ENCODE results near the gene GYG2. TPM values are rescaled to one million over a fixed set of nuclear protein-coding genes. Genes with fewer than 3 reads are reported as not detected.
"Not testable (repeated sequence)": the region's sequence is repeated elsewhere in the genome, so short reads cannot be mapped to it uniquely, and the experiment has no call there.

The GYG2 gene
- 13.2 TPM for polyA plus RNA-seq
- long read RNA-seq, donor 1: 0 reads
- long read RNA-seq, donor 2, partial matches to known transcripts: 0 of 1 reads
- long read RNA-seq, donor 2, other reads (novel, unspliced or antisense): 0 of 1 reads
- long read RNA-seq, donor 3, partial matches to known transcripts: 0 of 1 reads
- long read RNA-seq, donor 3, other reads (novel, unspliced or antisense): 0 of 1 reads
- long read RNA-seq, donor 4: 0 reads
- long read RNA-seq, donor 5: 0 reads
- long read RNA-seq, donor 6, partial matches to known transcripts: 0 of 1 reads
- long read RNA-seq, donor 6, other reads (novel, unspliced or antisense): 0 of 1 reads
- long read RNA-seq, donor 7: 0 reads
- long read RNA-seq, donor 8, partial matches to known transcripts: 5 of 6 reads
- long read RNA-seq, donor 8, other reads (novel, unspliced or antisense): 0 of 6 reads
- long read RNA-seq, donor 9: 0 reads
- long read RNA-seq, donor 10: 0 reads
- long read RNA-seq, donor 11, partial matches to known transcripts: 0 of 2 reads
- long read RNA-seq, donor 11, other reads (novel, unspliced or antisense): 0 of 2 reads

DNA sequence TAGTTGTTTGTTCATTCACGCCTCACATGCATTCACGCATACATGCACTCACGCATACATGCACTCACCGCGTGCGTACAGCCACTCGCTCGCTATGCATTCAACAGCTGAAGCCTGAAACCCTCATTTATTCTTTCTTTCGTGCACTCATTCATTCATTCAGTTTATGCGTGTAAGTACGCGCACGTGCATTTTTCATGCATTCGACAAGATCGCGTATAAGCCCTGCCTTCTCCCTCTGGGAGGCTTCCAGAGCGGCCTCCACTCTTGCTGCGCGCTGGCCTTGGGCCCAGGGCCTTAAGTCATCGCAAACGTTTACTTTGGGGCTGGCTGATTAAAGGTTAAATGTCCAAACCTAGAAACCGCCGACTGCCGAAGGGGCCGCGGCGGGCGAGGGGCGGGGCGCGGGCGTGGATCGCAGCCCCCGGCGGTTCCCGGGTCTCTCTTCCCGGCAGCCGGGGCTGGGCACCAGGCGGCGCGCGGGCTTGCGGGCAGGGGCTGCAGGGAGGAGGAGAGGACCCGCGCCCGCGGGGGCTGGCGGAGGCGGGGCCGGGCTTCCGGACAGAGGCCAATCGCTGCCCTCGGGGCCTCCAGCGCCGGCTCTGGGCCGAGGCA is at the start of gene GYG2:
TSS of gene GYG2 (plus strand) at position 587 of the 615 bp plus-strand sequence. CDS start 1,259 bp downstream, outside the sequence.
- DNase-seq: peak in 1 of 2 donors; percentile 37

DNA sequence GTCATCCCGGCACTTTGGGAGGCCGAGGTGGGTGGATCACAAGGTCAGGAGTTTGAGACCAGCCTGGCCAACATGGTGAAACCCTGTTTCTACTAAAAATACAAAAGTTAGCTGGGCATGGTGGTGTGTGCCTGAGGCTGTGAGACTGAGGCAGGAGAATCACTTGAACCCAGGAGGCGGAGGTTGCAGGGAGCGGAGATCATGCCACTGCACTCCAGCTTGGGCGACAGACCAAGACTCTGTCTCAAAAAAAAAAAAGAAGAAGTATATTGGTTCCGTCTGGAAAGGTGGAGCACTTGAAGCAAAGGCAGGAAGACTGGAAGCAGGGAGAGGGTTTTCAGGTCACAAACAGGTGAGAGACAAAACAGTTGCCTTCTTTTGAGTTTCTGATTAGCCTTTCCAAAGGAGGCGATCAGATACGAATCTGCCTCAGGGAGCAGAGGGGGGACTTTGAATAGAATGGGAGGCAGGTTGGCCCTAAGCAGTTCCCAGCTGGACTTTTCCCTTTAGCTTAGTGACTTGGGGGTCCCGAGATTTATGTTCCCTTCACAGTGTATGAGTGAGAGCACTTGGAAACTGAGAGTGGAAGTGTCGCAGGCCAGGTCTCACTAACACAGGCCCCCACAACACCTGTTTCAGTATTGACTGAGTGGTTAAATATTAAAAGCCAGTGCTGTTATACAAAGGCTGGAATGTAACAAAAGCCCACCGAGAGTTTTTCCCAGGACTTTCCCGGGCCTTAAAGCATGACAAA is 48.1 kb upstream of the GYG2 start:
- H3K36me3 ChIP-seq (ENCODE audit: control insufficient read depth, insufficient read depth, low read length); H3K9me3 ChIP-seq (ENCODE audit: control insufficient read depth, low read depth, low read length); H3K27me3 ChIP-seq (ENCODE audit: control insufficient read depth, insufficient read depth, low read length); H3K4me3 ChIP-seq (ENCODE audit: low read length): not testable (repeated sequence)
- peak overlapping the region; percentile 71 for H3K27ac ChIP-seq (ENCODE audit: low read length)
- peaks cover 20% of the 10 kb centered on the region for H3K4me1 ChIP-seq (ENCODE audit: control insufficient read depth, insufficient read depth, low read length)
- WGBS (ENCODE audit: insufficient coverage, low lambda C conversion rate): 0% methylated on average over 1 of the region's 12 CpGs
- DNase-seq: peak in 1 of 2 donors; percentile 80

More for the DNA sequence above, at the start of gene GYG2:
- H3K4me1 ChIP-seq (ENCODE audit: control insufficient read depth, insufficient read depth, low read length): no peaks in the 10 kb centered on the region
- no peak within 1 kb of the TSS for H3K27ac ChIP-seq (ENCODE audit: low read length)
- peak within 1 kb of the TSS; percentile 40 for H3K4me3 ChIP-seq (ENCODE audit: low read length)
- H3K36me3 ChIP-seq (ENCODE audit: control insufficient read depth, insufficient read depth, low read length): no peaks in the 10 kb centered on the region
- no peaks in the 10 kb centered on the region for H3K27me3 ChIP-seq (ENCODE audit: control insufficient read depth, insufficient read depth, low read length)
- no CpG with 5 or more reads among the region's 56 CpGs for WGBS (ENCODE audit: insufficient coverage, low lambda C conversion rate)
- H3K9me3 ChIP-seq (ENCODE audit: control insufficient read depth, low read depth, low read length): no peaks in the 10 kb centered on the region

- Histone ChIP-seq H3K27ac (ENCODE audit: low read length) (peak overlapping the region; percentile 71), H3K27me3 (ENCODE audit: control insufficient read depth, insufficient read depth, low read length) (no peaks in the 10 kb centered on the region), H3K4me1 (ENCODE audit: control insufficient read depth, insufficient read depth, low read length) (peaks cover 20% of the 10 kb centered on the region), H3K9me3 (ENCODE audit: control insufficient read depth, low read depth, low read length) (no peaks in the 10 kb centered on the region), H3K36me3 (ENCODE audit: control insufficient read depth, insufficient read depth, low read length) (no peaks in the 10 kb centered on the region), H3K4me3 (ENCODE audit: low read length) (no peak overlapping the region)
- no CpG with 5 or more reads among the region's 1 CpG for WGBS (ENCODE audit: insufficient coverage, low lambda C conversion rate)
- peak in 1 of 2 donors; percentile 76 for DNase-seq
Observed at GRCh38 chrX:2781226-2781571, 47.5 kb upstream of the GYG2 start.

- Histone ChIP-seq H3K4me3 (ENCODE audit: low read length) (peak overlapping the region; percentile 13), H3K9me3 (ENCODE audit: control insufficient read depth, low read depth, low read length) (no peaks in the 10 kb centered on the region), H3K27me3 (ENCODE audit: control insufficient read depth, insufficient read depth, low read length) (no peaks in the 10 kb centered on the region), H3K4me1 (ENCODE audit: control insufficient read depth, insufficient read depth, low read length) (peaks cover 20% of the 10 kb centered on the region), H3K27ac (ENCODE audit: low read length) (peak overlapping the region; percentile 71), H3K36me3 (ENCODE audit: control insufficient read depth, insufficient read depth, low read length) (no peaks in the 10 kb centered on the region)
- no CpG with 5 or more reads among the region's 6 CpGs for WGBS (ENCODE audit: insufficient coverage, low lambda C conversion rate)
- peak in 1 of 2 donors; percentile 35 for DNase-seq
Observed at GRCh38 chrX:2781698-2782097, 47.0 kb upstream of the GYG2 start.

DNA sequence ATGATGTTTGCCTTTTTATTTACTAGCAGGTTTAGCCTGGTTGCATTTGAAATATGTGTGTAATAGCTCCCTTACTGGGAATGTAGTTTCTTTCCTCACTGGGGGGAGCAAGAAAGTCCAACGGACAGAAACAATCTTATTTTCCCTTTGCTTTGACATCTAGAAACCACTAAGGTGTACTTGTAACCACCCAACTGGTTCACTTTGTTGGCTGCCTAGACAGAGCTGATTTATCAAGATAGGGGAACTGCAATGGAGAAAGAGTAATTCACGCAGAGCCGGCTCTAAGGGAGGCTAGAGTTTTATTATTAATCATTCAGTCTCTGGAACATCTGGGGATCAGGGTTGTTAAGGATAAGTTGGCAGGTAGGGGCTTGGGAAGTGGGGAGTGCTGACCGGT is 46.6 kb upstream of the GYG2 start:
- DNase-seq: peak in 1 of 2 donors; percentile 21
- Histone ChIP-seq H3K27me3 (ENCODE audit: control insufficient read depth, insufficient read depth, low read length) (no peaks in the 10 kb centered on the region), H3K4me3 (ENCODE audit: low read length) (no peak overlapping the region), H3K27ac (ENCODE audit: low read length) (peak overlapping the region; percentile 71), H3K36me3 (ENCODE audit: control insufficient read depth, insufficient read depth, low read length) (no peaks in the 10 kb centered on the region), H3K4me1 (ENCODE audit: control insufficient read depth, insufficient read depth, low read length) (peaks cover 20% of the 10 kb centered on the region), H3K9me3 (ENCODE audit: control insufficient read depth, low read depth, low read length) (no peaks in the 10 kb centered on the region)
- WGBS (ENCODE audit: insufficient coverage, low lambda C conversion rate): no CpG with 5 or more reads among the region's 4 CpGs

DNA sequence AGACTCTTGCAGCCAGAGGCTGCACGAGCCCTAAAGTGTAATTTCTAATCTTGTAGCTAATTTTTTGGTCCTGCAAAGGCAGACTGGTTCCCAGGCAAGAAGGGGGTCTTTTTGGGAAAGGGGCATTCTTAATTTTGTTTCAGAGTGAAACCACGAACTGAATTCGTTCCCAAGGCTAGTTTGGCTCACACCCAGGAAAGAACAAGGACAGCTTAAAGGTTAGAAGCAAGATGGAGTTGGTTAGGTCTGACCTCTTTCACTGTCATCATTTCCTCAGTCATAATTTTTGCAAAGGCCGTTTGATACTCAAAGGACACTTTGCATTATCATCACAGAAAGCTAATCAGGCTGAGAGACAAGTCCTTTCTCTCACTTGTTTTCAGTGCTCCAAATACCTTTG is 46.0 kb upstream of the GYG2 start:
- Histone ChIP-seq H3K4me1 (ENCODE audit: control insufficient read depth, insufficient read depth, low read length) (peaks cover 20% of the 10 kb centered on the region), H3K36me3 (ENCODE audit: control insufficient read depth, insufficient read depth, low read length) (no peaks in the 10 kb centered on the region), H3K27me3 (ENCODE audit: control insufficient read depth, insufficient read depth, low read length) (no peaks in the 10 kb centered on the region), H3K27ac (ENCODE audit: low read length) (no peak overlapping the region), H3K4me3 (ENCODE audit: low read length) (no peak overlapping the region), H3K9me3 (ENCODE audit: control insufficient read depth, low read depth, low read length) (no peaks in the 10 kb centered on the region)
- no peak for DNase-seq
- no CpG with 5 or more reads among the region's 4 CpGs for WGBS (ENCODE audit: insufficient coverage, low lambda C conversion rate)

DNA sequence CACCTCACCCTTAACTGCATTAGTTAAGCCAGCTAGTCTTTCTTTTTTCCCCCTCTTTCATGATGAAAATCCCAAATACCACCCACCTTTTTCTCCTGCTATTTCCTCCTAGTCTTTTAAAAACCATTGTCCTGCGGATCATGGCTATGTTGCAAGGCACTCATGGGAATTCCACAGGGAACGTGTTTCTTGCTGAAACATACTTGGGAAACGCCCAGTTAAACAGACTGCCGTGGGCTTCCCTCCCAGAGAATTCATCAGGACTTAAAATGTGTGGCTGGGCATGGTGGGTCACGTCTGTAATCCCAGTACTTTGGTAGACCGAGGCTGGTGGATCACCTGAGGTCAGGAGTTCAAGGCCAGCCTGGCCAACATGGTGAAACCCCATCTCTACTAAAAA is 44.7 kb upstream of the GYG2 start:
- no peak for DNase-seq
- Histone ChIP-seq H3K4me1 (ENCODE audit: control insufficient read depth, insufficient read depth, low read length) (peaks cover 20% of the 10 kb centered on the region), H3K27ac (ENCODE audit: low read length) (no peak overlapping the region), H3K27me3 (ENCODE audit: control insufficient read depth, insufficient read depth, low read length) (no peaks in the 10 kb centered on the region), H3K4me3 (ENCODE audit: low read length) (no peak overlapping the region), H3K9me3 (ENCODE audit: control insufficient read depth, low read depth, low read length) (no peaks in the 10 kb centered on the region), H3K36me3 (ENCODE audit: control insufficient read depth, insufficient read depth, low read length) (no peaks in the 10 kb centered on the region)
- no CpG with 5 or more reads among the region's 6 CpGs for WGBS (ENCODE audit: insufficient coverage, low lambda C conversion rate)

- Histone ChIP-seq H3K27ac (ENCODE audit: low read length) (no peak overlapping the region), H3K27me3 (ENCODE audit: control insufficient read depth, insufficient read depth, low read length) (no peaks in the 10 kb centered on the region), H3K9me3 (ENCODE audit: control insufficient read depth, low read depth, low read length) (no peaks in the 10 kb centered on the region), H3K36me3 (ENCODE audit: control insufficient read depth, insufficient read depth, low read length) (no peaks in the 10 kb centered on the region), H3K4me1 (ENCODE audit: control insufficient read depth, insufficient read depth, low read length) (peaks cover 13% of the 10 kb centered on the region), H3K4me3 (ENCODE audit: low read length) (no peak overlapping the region)
- DNase-seq: no peak
- WGBS (ENCODE audit: insufficient coverage, low lambda C conversion rate): no CpG with 5 or more reads among the region's 4 CpGs
Observed at GRCh38 chrX:2785538-2785937, 43.2 kb upstream of the GYG2 start.

- no peak for DNase-seq
- no peak overlapping the region for H3K4me3 ChIP-seq (ENCODE audit: low read length)
- H3K9me3 ChIP-seq (ENCODE audit: control insufficient read depth, low read depth, low read length): no peaks in the 10 kb centered on the region
- WGBS (ENCODE audit: insufficient coverage, low lambda C conversion rate): no CpG with 5 or more reads among the region's 4 CpGs
- no peaks in the 10 kb centered on the region for H3K36me3 ChIP-seq (ENCODE audit: control insufficient read depth, insufficient read depth, low read length)
- no peak overlapping the region for H3K27ac ChIP-seq (ENCODE audit: low read length)
- H3K27me3 ChIP-seq (ENCODE audit: control insufficient read depth, insufficient read depth, low read length): no peaks in the 10 kb centered on the region
- H3K4me1 ChIP-seq (ENCODE audit: control insufficient read depth, insufficient read depth, low read length): no peaks in the 10 kb centered on the region
Observed at GRCh38 chrX:2788980-2789379, 39.8 kb upstream of the GYG2 start.

- no peaks in the 10 kb centered on the region for H3K4me1 ChIP-seq (ENCODE audit: control insufficient read depth, insufficient read depth, low read length)
- no peak for DNase-seq
- H3K36me3 ChIP-seq (ENCODE audit: control insufficient read depth, insufficient read depth, low read length): no peaks in the 10 kb centered on the region
- H3K27me3 ChIP-seq (ENCODE audit: control insufficient read depth, insufficient read depth, low read length): no peaks in the 10 kb centered on the region
- no peak overlapping the region for H3K27ac ChIP-seq (ENCODE audit: low read length)
- H3K9me3 ChIP-seq (ENCODE audit: control insufficient read depth, low read depth, low read length): no peaks in the 10 kb centered on the region
- H3K4me3 ChIP-seq (ENCODE audit: low read length): no peak overlapping the region
- WGBS (ENCODE audit: insufficient coverage, low lambda C conversion rate): 92% methylated on average over 2 of the region's 3 CpGs
Observed at GRCh38 chrX:2789569-2789968, 39.2 kb upstream of the GYG2 start.
